HG03097 (cell line): Measurements from ENCODE around the gene IQCE.
A peak's percentile ranks its signal among the peaks of the same experiment; 100 is the strongest.

Experiments
- ATAC-seq: cut with Tn5 transposase; IDR thresholded peaks from one replicate; pipeline ENCODE4 v1.9.1; 2021; ENCODE audit not compliant: unreplicated experiment, low FRiP score

The IQCE gene

GRCh38 chr7:2629746-2630681 lies 71.2 kb downstream of the IQCE start:
- no peak for ATAC-seq

GRCh38 chr7:2631946-2632732 lies 73.4 kb downstream of the IQCE start, which contains the start of gene TTYH3:
TSS of gene TTYH3 (plus strand) at chr7:2631986. CDS start at chr7:2632156, 170 bp downstream.
- ATAC-seq: peak; percentile 21

- ATAC-seq: no peak
Measured at GRCh38 chr7:2632733-2633537, 74.2 kb downstream of the IQCE start.

- ATAC-seq: no peak
Measured at GRCh38 chr7:2633538-2634266, 74.9 kb downstream of the IQCE start.

GRCh38 chr7:2634267-2635145 lies 75.7 kb downstream of the IQCE start:
- ATAC-seq: no peak

GRCh38 chr7:2635148-2635668 lies 76.4 kb downstream of the IQCE start:
- no peak for ATAC-seq

- ATAC-seq: no peak
Measured at GRCh38 chr7:2635810-2636701, 77.3 kb downstream of the IQCE start.

- ATAC-seq: no peak
Measured at GRCh38 chr7:2637066-2637471, 78.3 kb downstream of the IQCE start.

GRCh38 chr7:2637505-2638223 lies 78.9 kb downstream of the IQCE start:
- no peak for ATAC-seq

- ATAC-seq: no peak
Measured at GRCh38 chr7:2638224-2638991, 79.6 kb downstream of the IQCE start.

- no peak for ATAC-seq
Measured at GRCh38 chr7:2639181-2639681, 80.5 kb downstream of the IQCE start.

- ATAC-seq: no peak
Measured at GRCh38 chr7:2639695-2640481, 81.1 kb downstream of the IQCE start.

GRCh38 chr7:2640482-2640830 lies 81.7 kb downstream of the IQCE start:
- ATAC-seq: no peak

GRCh38 chr7:2640846-2641316 lies 82.1 kb downstream of the IQCE start:
- no peak for ATAC-seq
